ENCODE data around the gene FOXP1.
"Not testable (repeated sequence)": the region's sequence is repeated elsewhere in the genome, so short reads cannot be mapped to it uniquely, and the experiment has no call there.

Gene FOXP1

DNA sequence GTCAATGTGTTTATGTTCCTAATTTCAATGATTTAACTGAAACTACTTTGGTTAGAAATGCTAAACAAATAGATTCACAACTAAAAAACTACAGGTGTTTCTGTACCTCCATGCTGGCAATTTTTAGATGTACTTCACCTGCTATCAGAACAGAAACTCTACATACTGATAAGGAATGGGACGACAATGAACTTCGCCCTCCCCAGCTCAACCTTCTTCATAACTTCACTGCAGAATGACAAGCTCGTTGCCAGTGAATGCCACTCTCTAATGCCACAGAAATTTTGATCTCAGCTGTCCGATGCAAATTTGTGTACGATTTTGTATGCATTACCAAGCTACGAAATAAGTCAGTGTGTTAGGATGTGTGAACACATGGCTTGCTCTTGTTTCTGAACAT lies 133.4 kb downstream of the FOXP1 start:
- DNase-seq (ENCODE audit: low spot score): no peak

- DNase-seq (ENCODE audit: low spot score): no peak
Observed at GRCh38 chr3:71447803-71448202, 135.7 kb downstream of the FOXP1 start.

DNA sequence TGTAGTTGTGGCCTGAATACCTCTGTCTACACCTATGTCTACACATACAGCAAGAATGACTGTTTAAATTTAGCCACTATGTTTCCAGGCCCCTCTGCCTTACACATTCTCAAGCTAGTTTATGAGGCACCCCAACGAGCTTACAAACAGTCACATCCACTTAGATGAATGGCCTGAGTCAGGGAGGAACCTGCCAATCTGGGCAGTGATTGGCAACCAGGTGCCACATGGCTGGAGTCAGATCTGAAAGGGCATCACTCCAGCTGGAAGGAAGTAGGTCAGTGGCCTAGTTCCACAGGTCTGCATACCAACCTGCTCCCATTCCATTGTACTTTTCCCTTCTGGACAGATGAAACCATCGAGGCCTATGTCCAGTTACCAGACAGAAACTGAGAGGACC lies 136.3 kb downstream of the FOXP1 start:
- DNase-seq (ENCODE audit: low spot score): no peak

GRCh38 chr3:71446734-71447133 lies 136.8 kb downstream of the FOXP1 start:
- no peak for DNase-seq (ENCODE audit: low spot score)

DNA sequence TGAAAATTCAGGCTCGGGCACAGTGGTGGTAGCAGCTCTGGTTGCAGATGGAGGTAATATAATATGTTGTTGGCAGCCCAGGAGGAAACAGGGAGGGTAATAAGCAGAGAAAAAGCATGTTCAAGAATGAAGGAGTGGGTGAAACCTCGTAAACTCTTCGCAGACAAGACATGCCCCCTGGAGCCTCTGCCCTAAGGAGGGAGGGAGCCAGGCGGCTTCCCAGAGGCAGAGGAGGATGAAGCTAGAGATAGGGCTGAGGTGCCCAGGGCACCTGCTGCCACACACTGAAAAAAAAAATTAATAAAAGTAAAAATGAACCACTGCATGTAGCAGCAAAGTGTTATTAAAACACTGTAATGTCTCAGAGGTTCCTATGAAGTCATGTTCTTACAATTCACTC lies 137.3 kb downstream of the FOXP1 start:
- no peak for DNase-seq (ENCODE audit: low spot score)

GRCh38 chr3:71444861-71445259 lies 138.7 kb downstream of the FOXP1 start:
- no peak for DNase-seq (ENCODE audit: low spot score)

- DNase-seq (ENCODE audit: low spot score): no peak
Observed at GRCh38 chr3:71444028-71444860, 139.3 kb downstream of the FOXP1 start.

- no peak for DNase-seq (ENCODE audit: low spot score)
Observed at GRCh38 chr3:71443332-71443731, 140.2 kb downstream of the FOXP1 start.

GRCh38 chr3:71442652-71443042 lies 140.9 kb downstream of the FOXP1 start:
- no peak for DNase-seq (ENCODE audit: low spot score)

DNA sequence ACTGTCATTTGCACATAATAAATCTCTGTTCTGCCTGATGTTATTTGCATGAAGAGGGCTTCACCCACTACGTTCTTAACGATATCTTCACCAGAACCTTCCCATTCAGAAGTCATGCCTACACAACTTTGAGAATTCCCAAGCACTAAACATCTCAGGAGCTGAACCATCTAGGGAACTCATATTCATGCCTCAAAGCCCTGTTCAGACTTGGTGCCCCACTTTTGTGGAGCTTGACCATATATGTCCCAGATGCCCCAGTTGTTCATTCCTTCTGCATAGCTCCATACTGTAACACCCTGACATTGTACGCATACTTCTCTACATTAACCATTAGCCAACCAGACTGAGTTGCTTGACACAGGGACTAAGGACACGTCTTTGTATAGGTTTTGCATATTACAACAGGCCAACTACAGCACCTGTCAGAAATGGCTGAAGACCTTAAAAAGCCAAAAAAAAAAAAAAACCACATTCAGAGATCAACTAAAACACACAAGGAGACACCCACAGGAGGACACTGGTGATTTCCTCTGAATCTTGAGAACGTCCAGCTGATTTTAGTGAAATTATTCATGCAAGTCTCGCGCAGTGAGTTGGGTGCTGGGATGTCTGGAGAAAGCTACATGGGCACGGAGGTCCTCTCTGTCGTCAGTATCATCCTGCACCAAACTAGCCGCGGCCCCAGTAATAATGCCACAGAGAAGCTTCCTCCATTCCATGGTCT lies 141.4 kb downstream of the FOXP1 start:
- no peak for DNase-seq (ENCODE audit: low spot score)

DNA sequence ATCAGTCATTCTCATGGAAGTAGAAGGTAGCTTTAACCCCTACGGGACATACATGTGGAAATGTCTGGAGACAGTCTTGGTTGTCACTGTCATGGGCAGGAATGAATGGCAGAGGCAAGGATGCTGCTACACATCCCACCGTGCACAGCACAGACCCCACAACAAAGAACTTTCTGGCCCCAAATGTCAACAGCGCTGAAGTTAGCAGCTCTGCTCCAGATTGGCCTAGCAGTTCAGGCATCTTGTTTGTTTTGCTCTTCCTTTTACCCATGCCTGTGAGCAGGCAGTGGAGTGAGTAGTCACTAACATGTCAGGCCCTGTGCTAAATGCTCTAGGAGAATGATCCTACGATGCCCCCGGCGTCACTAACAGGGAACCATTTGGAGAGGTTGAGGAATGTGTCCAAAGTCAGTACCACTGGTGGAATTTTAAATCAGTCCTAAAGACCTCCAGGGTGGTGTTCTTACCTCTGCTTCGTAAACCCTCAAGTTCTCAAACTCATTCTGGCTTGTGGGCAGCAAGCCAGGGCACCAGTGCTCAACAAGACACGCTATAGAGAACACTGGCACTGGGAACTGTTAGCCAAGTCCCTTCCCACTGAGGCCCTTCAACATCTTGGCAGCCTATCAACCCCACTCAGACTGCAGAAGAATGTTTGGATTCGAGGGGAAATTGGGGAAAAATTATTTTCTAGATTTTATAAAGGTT lies 142.2 kb downstream of the FOXP1 start:
- no peak for DNase-seq (ENCODE audit: low spot score)

GRCh38 chr3:71438904-71439303 lies 144.6 kb downstream of the FOXP1 start:
- no peak for DNase-seq (ENCODE audit: low spot score)

DNA sequence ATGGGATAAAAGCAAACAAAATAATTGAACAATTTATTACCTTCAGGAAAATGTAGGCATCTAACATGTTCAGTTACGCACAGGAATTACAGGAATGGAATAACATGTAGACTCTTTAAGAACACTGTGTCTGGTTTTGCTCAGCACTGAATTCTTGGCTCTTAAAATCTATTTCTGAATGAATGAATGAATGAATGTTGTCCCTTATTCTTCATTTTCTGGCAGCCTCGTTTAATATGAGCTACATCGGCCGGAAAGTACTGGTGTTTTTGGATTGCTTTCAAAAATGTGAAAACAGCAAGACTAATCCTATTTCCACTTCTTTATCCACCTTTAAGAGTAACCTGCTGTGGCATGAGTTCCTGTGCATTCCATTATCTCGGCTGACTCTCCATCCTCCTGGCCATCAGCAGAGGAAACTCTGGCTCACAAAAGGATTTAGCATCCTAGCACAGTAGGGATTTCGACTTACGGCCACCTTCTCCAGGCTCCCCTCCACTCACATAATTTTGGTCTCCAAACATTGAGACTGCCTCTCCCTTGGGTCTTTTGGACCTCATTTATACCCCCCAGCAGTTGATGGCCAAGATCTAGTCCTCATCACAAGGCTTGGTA lies 145.3 kb downstream of the FOXP1 start:
- DNase-seq (ENCODE audit: low spot score): no peak

GRCh38 chr3:71436337-71436736 lies 147.2 kb downstream of the FOXP1 start:
- peak; percentile 42 for DNase-seq (ENCODE audit: low spot score)

- not testable (repeated sequence) for DNase-seq (ENCODE audit: low spot score)
Observed at GRCh38 chr3:71435836-71436235, 147.7 kb downstream of the FOXP1 start.

DNA sequence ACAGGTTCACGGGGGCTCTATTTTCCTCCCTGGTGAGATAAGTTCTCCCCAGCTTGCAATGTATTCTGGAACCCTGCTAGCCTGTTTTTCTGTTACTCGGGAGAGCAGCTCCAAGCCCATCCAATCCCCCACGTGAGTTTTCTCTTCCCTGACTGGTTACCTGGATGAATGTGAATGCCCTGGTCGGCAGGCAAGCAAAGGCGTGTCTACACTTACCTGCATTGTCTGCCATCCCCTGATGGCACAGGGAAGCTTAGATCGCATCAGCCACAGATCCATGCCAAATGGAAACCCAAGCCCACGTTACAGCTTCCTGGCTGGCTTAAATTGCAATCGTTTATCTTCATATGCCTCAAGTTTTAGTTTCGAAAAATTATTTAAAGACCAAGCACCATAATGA lies 149.9 kb downstream of the FOXP1 start:
- no peak for DNase-seq (ENCODE audit: low spot score)

DNA sequence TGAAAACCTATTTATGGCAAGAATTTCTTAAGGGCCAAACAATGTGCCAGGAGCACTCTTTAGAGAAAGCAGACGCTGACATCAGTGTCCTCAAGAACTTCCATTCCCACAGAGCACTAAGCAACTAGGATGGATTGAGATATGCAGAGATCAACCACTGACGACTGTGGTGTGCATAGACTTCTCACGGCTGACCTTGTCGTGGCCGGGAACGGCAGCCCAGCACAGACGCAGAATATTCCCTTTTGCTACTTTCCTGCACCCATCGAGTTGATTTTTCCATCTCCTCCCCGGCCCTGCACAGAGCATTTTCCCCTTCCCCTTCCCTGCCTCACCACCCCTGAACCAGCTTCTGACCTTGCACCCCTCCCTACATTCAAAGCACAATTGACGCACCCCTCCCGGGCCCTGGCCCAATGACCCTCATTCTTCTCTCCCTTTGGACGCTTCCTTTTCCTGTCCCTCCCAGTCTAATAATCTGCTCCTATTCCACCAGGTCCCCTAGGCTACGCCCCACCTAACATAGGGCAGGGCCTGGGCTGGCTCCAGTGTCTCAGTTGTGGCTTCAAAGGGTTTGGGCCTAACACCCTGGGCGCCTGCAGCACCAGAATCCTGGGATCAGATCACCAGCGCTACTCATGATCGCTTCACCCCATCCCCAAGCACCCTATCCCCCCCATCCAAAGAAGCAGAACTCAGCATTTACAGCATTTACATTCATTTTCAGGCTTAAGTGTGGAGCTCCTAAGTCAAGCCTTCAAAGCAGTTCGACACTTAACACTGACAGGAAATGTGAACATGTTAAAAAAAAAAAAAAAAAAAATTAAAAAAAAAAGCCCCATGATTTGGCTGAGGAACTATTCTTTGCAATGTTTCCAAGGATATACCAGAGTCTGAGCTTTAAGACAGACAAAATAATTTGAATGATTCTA lies 151.2 kb downstream of the FOXP1 start:
- DNase-seq (ENCODE audit: low spot score): no peak

DNA sequence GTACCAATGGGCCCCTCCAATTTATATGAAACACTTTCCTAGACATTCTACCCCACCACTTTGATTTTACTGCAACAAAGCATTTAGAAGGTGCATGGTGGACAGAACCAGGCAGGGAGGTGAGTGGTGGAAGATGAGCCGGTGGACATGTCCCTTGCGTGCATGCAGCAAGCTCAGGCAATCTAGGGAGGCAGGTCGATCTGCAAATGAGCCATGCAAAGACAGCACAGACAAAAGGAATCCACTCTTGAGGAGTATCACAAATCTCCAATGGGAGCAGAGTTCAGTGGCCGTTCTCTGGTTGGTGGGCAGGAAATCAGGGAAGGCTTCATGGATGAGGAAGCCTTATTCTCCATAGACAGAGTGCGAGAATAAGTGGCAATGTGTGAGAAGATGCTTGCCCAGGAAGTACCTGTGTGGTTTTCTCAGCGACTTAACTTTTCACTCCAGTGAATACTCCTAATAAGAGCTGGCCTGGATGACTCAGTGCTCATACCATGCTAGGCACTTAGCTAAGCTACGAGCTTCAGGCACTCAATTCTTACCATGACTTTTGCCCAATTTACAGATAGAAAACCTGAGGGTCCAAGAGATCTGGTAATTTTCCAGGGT lies 152.5 kb downstream of the FOXP1 start:
- DNase-seq (ENCODE audit: low spot score): no peak

GRCh38 chr3:71429597-71429988 lies 153.9 kb downstream of the FOXP1 start:
- no peak for DNase-seq (ENCODE audit: low spot score)

GRCh38 chr3:71428841-71429596 lies 154.5 kb downstream of the FOXP1 start:
- no peak for DNase-seq (ENCODE audit: low spot score)

All from LoVo (cell line).